Left lobe of liver (tissue), 2 donors: ENCODE data around the gene MAP1LC3B2. TPM values are rescaled to one million over a fixed set of nuclear protein-coding genes. Genes with fewer than 3 reads are reported as not detected.

ENCODE experiments used
- ATAC-seq: fragments of 200-7000 bp; cut with Tn5 transposase; one replicate; pipeline ENCODE4 v1.9.1; 2020; ENCODE audit warnings: mild to moderate bottlenecking, moderate library complexity
- DNase-seq: peaks from one replicate; pipeline ENCODE4 v3.0.0-alpha.2; 2020; ENCODE audit warnings: low spot score
- total RNA-seq: library from RNA; stranded (reverse); gene quantifications from one replicate; pipeline ENCODE4 v1.2.1, GENCODE V29; 2021
- donor health status: DM: no; HTN: no; CAD: no; lungs with moderate emphysema.
- donor health status: DM: no; HTN: yes; CAD: no.

The MAP1LC3B2 gene
- total RNA-seq, 1 donor from 2014 or later: not detected

- ATAC-seq: peak; percentile 74
- DNase-seq: no peak
Measured at GRCh38 chr12:116591855-116592637, 32.9 kb downstream of the MAP1LC3B2 start.

- ATAC-seq (no peak), DNase-seq (no peak)
Measured at GRCh38 chr12:116592731-116593130, 33.5 kb downstream of the MAP1LC3B2 start.

- ATAC-seq: peak; percentile 43
- peak; percentile 55 for DNase-seq
Measured at GRCh38 chr12:116594325-116595038, 35.3 kb downstream of the MAP1LC3B2 start.

GRCh38 chr12:116595186-116595585, 36.0 kb downstream of the MAP1LC3B2 start:
- ATAC-seq (no peak), DNase-seq (no peak)

GRCh38 chr12:116595672-116596071, 36.5 kb downstream of the MAP1LC3B2 start:
- ATAC-seq (no peak), DNase-seq (no peak)

- no peak for DNase-seq
- no peak for ATAC-seq
Measured at GRCh38 chr12:116597886-116598285, 38.7 kb downstream of the MAP1LC3B2 start.

GRCh38 chr12:116598311-116599284, 39.4 kb downstream of the MAP1LC3B2 start:
- DNase-seq (no peak), ATAC-seq (no peak)

GRCh38 chr12:116599285-116600136, 40.3 kb downstream of the MAP1LC3B2 start:
- ATAC-seq: peak; percentile 96
- DNase-seq: peak; percentile 75

- DNase-seq: no peak
- no peak for ATAC-seq
Measured at GRCh38 chr12:116600959-116601918, 42.1 kb downstream of the MAP1LC3B2 start.

- ATAC-seq (no peak), DNase-seq (no peak)
Measured at GRCh38 chr12:116601933-116602810, 43.0 kb downstream of the MAP1LC3B2 start.

GRCh38 chr12:116603546-116604177, 44.5 kb downstream of the MAP1LC3B2 start:
- DNase-seq (no peak), ATAC-seq (no peak)

- ATAC-seq: no peak
- DNase-seq: no peak
Measured at GRCh38 chr12:116604178-116604895, 45.2 kb downstream of the MAP1LC3B2 start.

GRCh38 chr12:116604951-116605641, 45.9 kb downstream of the MAP1LC3B2 start:
- DNase-seq (no peak), ATAC-seq (no peak)

GRCh38 chr12:116606397-116606796, 47.2 kb downstream of the MAP1LC3B2 start:
- ATAC-seq (no peak), DNase-seq (no peak)

- DNase-seq (no peak), ATAC-seq (no peak)
Measured at GRCh38 chr12:116607039-116607438, 47.9 kb downstream of the MAP1LC3B2 start.
